NCI-H460 (cell line): ENCODE results near the gene TLK1. TPM values are rescaled to one million over a fixed set of nuclear protein-coding genes. Genes with fewer than 3 reads are reported as not detected.
"Not testable (repeated sequence)": the region's sequence is repeated elsewhere in the genome, so short reads cannot be mapped to it uniquely, and the experiment has no call there.

Experiments used
- DNase-seq: peaks from one replicate; pipeline ENCODE4 v3.0.0-alpha.2; 2016; ENCODE audit warnings: low read depth; ENCODE audit errors: extremely low read depth
- total RNA-seq: library from RNA; depleted of rRNA; stranded (reverse); fragments of >200 nt; shearing (Covaris generic); gene quantifications from 2 replicates; pipeline ENCODE4 v1.2.3, GENCODE V29; 2014

Gene TLK1
- total RNA-seq, 1 experiment from 2014 or later, result 14.4 TPM

- DNase-seq, result no peak
Observed at GRCh38 chr2:171087547-171087946, 73.1 kb downstream of the TLK1 start.

GRCh38 chr2:171086352-171087290 lies 74.1 kb downstream of the TLK1 start:
- DNase-seq, result peak; percentile 44

GRCh38 chr2:171084128-171084527 lies 76.6 kb downstream of the TLK1 start:
- no peak for DNase-seq

- no peak for DNase-seq
Observed at GRCh38 chr2:171083451-171083850, 77.2 kb downstream of the TLK1 start.

- no peak for DNase-seq
Observed at GRCh38 chr2:171081649-171082111, 79.0 kb downstream of the TLK1 start.

- DNase-seq, result no peak
Observed at GRCh38 chr2:171080607-171081006, 80.1 kb downstream of the TLK1 start.

- not testable (repeated sequence) for DNase-seq
Observed at GRCh38 chr2:171076422-171076821, 84.3 kb downstream of the TLK1 start.

- no peak for DNase-seq
Observed at GRCh38 chr2:171072164-171072563, 88.5 kb downstream of the TLK1 start.

GRCh38 chr2:171069286-171069956 lies 91.3 kb downstream of the TLK1 start:
- no peak for DNase-seq

GRCh38 chr2:171066110-171066509 lies 94.6 kb downstream of the TLK1 start:
- DNase-seq, result no peak

GRCh38 chr2:171057575-171057974 lies 103.1 kb downstream of the TLK1 start:
- DNase-seq, result no peak

GRCh38 chr2:171056307-171056706 lies 104.4 kb downstream of the TLK1 start:
- DNase-seq, result no peak

GRCh38 chr2:171049691-171050090 lies 111.0 kb downstream of the TLK1 start:
- DNase-seq, result no peak

- DNase-seq, result no peak
Observed at GRCh38 chr2:171046048-171046560, 114.6 kb downstream of the TLK1 start.

GRCh38 chr2:171044416-171044815 lies 116.3 kb downstream of the TLK1 start:
- DNase-seq, result no peak

GRCh38 chr2:171042253-171042969 lies 118.3 kb downstream of the TLK1 start:
- DNase-seq, result no peak

- no peak for DNase-seq
Observed at GRCh38 chr2:171036532-171036931, 124.2 kb downstream of the TLK1 start.

GRCh38 chr2:171034315-171034714 lies 126.4 kb downstream of the TLK1 start:
- no peak for DNase-seq

GRCh38 chr2:171025214-171025613 lies 135.5 kb downstream of the TLK1 start:
- no peak for DNase-seq

- DNase-seq, result no peak
Observed at GRCh38 chr2:171018522-171018921, 142.2 kb downstream of the TLK1 start.

- no peak for DNase-seq
Observed at GRCh38 chr2:171016125-171016524, 144.6 kb downstream of the TLK1 start.
